GM23248 (cell line): ENCODE results near the gene NFIX. TPM values are rescaled to one million over a fixed set of nuclear protein-coding genes. Genes with fewer than 3 reads are reported as not detected.

Experiments used
- DNase-seq: peaks from one replicate; pipeline ENCODE4 v3.0.0-alpha.2; 2015
- H2AFZ ChIP-seq: fragments of 200-600 bp; sonication (generic); 2 replicates; pipeline ENCODE4 v1.6.1; 2016; ENCODE audit warnings: antibody characterized with exemption
- H3F3A ChIP-seq: fragments of 200-600 bp; sonication (generic); 2 replicates; pipeline ENCODE4 v1.6.1; 2016; ENCODE audit warnings: mild to moderate bottlenecking, antibody characterized with exemption, mixed run types; ENCODE audit not compliant: insufficient read depth
- H3K27ac ChIP-seq: fragments of 200-600 bp; sonication (generic); 2 replicates; pipeline ENCODE4 v1.5.1; 2016; ENCODE audit warnings: mild to moderate bottlenecking
- H3K27me3 ChIP-seq: fragments of 200-600 bp; sonication (generic); replicated peaks from 2 replicates; pipeline ENCODE4 v1.6.1; 2016; ENCODE audit warnings: mild to moderate bottlenecking; ENCODE audit not compliant: insufficient read depth
- H3K36me3 ChIP-seq: fragments of 200-600 bp; sonication (generic); 2 replicates; pipeline ENCODE4 v1.6.1; 2016; ENCODE audit warnings: low read depth, mild to moderate bottlenecking
- H3K4me1 ChIP-seq: fragments of 200-600 bp; sonication (generic); 2 replicates; pipeline ENCODE4 v1.6.1; 2016; ENCODE audit warnings: mild to moderate bottlenecking; ENCODE audit not compliant: insufficient read depth
- H3K4me2 ChIP-seq: fragments of 200-600 bp; sonication (generic); one replicate; pipeline ENCODE4 v1.6.1; 2016; ENCODE audit warnings: mild to moderate bottlenecking; ENCODE audit not compliant: unreplicated experiment
- H3K4me3 ChIP-seq: fragments of 200-600 bp; sonication (generic); 2 replicates; pipeline ENCODE4 v1.5.1; 2016; ENCODE audit warnings: mild to moderate bottlenecking
- H3K79me2 ChIP-seq: fragments of 200-600 bp; sonication (generic); 2 replicates; pipeline ENCODE4 v1.6.1; 2016; ENCODE audit warnings: mild to moderate bottlenecking; ENCODE audit not compliant: insufficient read depth
- H3K9ac ChIP-seq: fragments of 200-600 bp; sonication (generic); 2 replicates; pipeline ENCODE4 v1.6.1; 2016; ENCODE audit warnings: mild to moderate bottlenecking
- H3K9me2 ChIP-seq: fragments of 200-600 bp; sonication (generic); 2 replicates; pipeline ENCODE4 v1.6.1; 2016; ENCODE audit warnings: mixed run types, mild to moderate bottlenecking, moderate library complexity; ENCODE audit not compliant: insufficient read depth
- H3K9me3 ChIP-seq: fragments of 200-600 bp; sonication (generic); one replicate; pipeline ENCODE4 v1.6.1; 2017; ENCODE audit warnings: low read depth
- H4K20me1 ChIP-seq: fragments of 200-600 bp; sonication (generic); 2 replicates; pipeline ENCODE4 v1.6.0; 2016; ENCODE audit not compliant: insufficient read depth
- EZH2 ChIP-seq: fragments of 200-600 bp; sonication (generic); IDR thresholded peaks from 2 replicates; pipeline ENCODE4 v1.6.1; 2018; ENCODE audit warnings: antibody characterized with exemption, mild to moderate bottlenecking; ENCODE audit not compliant: insufficient read depth, poor library complexity, severe bottlenecking
- EZH2phosphoT487 ChIP-seq: fragments of 200-600 bp; sonication (generic); IDR thresholded peaks from 2 replicates; pipeline ENCODE4 v1.6.1; 2018; ENCODE audit warnings: antibody characterized with exemption, moderate library complexity, mild to moderate bottlenecking, low read depth; ENCODE audit not compliant: insufficient read depth
- WGBS, 2 experiments: methylation state at CpG; one replicate each; pipeline ENCODE4 v1.1.6; 2015 to 2017; ENCODE audit warnings: low lambda C conversion rate in 2 of 2, low coverage in 1 of 2; ENCODE audit errors: missing lambda C conversion rate in 2 of 2; 5-methylcytosine and 5-hydroxymethylcytosine counted together
- in situ Hi-C: fragments of 300-500 bp; cut with MboI; formaldehyde crosslinking; loops from 2 replicates; pipeline ENCODE4 v1.15.0; 2020
- polyA plus RNA-seq: library from polyadenylated mRNA; unstranded; fragments of >200 nt; fragmentation: Nextera tagmentation; extraction: Ambion mirVana; gene quantifications from 2 replicates; pipeline ENCODE4 v1.2.1, GENCODE V29; 2016
- total RNA-seq: library from RNA; depleted of rRNA; stranded (reverse); fragments of >200 nt; shearing (Covaris generic); gene quantifications from 2 replicates; pipeline ENCODE4 v1.2.3, GENCODE V29; 2014

The NFIX gene
- total and polyA plus RNA-seq, 2 experiments from 2014 or later, result 60.8 to 71.0 TPM

- Histone ChIP-seq H3K9ac (peak overlapping the region; percentile 98), H3K4me3 (peak overlapping the region; percentile 78), H3K4me2 (peak overlapping the region; percentile 100), H2AFZ (no peak overlapping the region), H3F3A (peaks cover 29% of the 10 kb centered on the region), H3K36me3 (no peaks in the 10 kb centered on the region), H3K9me3 (no peaks in the 10 kb centered on the region), H4K20me1 (no peaks in the 10 kb centered on the region), H3K79me2 (peaks cover 100% of the 10 kb centered on the region), H3K27me3 (no peaks in the 10 kb centered on the region), H3K4me1 (peaks cover 72% of the 10 kb centered on the region), H3K9me2 (no peaks in the 10 kb centered on the region), H3K27ac (peak overlapping the region; percentile 99)
- peak; percentile 66 for DNase-seq
- in situ Hi-C loops, result no loop called here
- 4 to 6% methylated on average over 21 to 22 of the region's 22 CpGs for WGBS, 2 experiments
- TF ChIP-seq EZH2phosphoT487 (0 out of 2 replicates have a peak, but pooled peaks have one; percentile 31), EZH2 (no peak)
Observed at GRCh38 chr19:13016628-13017305, 21.5 kb downstream of the NFIX start.

- no peak for TF ChIP-seq EZH2phosphoT487
- TF ChIP-seq EZH2, result no peak
- H3K79me2 ChIP-seq, result peaks cover 100% of the 10 kb centered on the region
- no peaks in the 10 kb centered on the region for H3K27me3 ChIP-seq
- peak overlapping the region; percentile 100 for H3K4me2 ChIP-seq
- 11 to 13% methylated on average over 14 of the region's 14 CpGs for WGBS, 2 experiments
- H3K27ac ChIP-seq, result peak overlapping the region; percentile 99
- no peaks in the 10 kb centered on the region for H4K20me1 ChIP-seq
- peaks cover 31% of the 10 kb centered on the region for H3F3A ChIP-seq
- H3K4me1 ChIP-seq, result peaks cover 79% of the 10 kb centered on the region
- no peaks in the 10 kb centered on the region for H3K9me3 ChIP-seq
- peak overlapping the region; percentile 78 for H3K4me3 ChIP-seq
- no peak overlapping the region for H2AFZ ChIP-seq
- in situ Hi-C loops, result no loop called here
- H3K36me3 ChIP-seq, result no peaks in the 10 kb centered on the region
- peak overlapping the region; percentile 98 for H3K9ac ChIP-seq
- no peaks in the 10 kb centered on the region for H3K9me2 ChIP-seq
- DNase-seq, result peak; percentile 58
Observed at GRCh38 chr19:13017306-13018034, 22.2 kb downstream of the NFIX start.

- Histone ChIP-seq H3K27me3 (no peaks in the 10 kb centered on the region), H4K20me1 (no peaks in the 10 kb centered on the region), H2AFZ (no peak overlapping the region), H3K27ac (peak overlapping the region; percentile 99), H3K9me2 (no peaks in the 10 kb centered on the region), H3K36me3 (no peaks in the 10 kb centered on the region), H3K4me3 (peak overlapping the region; percentile 78), H3K4me1 (peaks cover 79% of the 10 kb centered on the region), H3K9ac (peak overlapping the region; percentile 98), H3F3A (peaks cover 33% of the 10 kb centered on the region), H3K4me2 (peak overlapping the region; percentile 100), H3K9me3 (no peaks in the 10 kb centered on the region), H3K79me2 (peaks cover 95% of the 10 kb centered on the region)
- TF ChIP-seq EZH2phosphoT487, result 0 out of 2 replicates have a peak, but pooled peaks have one; percentile 80
- no peak for TF ChIP-seq EZH2
- in situ Hi-C loops, result no loop called here
- WGBS, 2 experiments, result 3 to 5% methylated on average over 14 to 18 of the region's 21 CpGs
- peak; percentile 77 for DNase-seq
Observed at GRCh38 chr19:13018035-13018914, 23.0 kb downstream of the NFIX start.

GRCh38 chr19:13019332-13019731, 24.1 kb downstream of the NFIX start:
- H3K9ac ChIP-seq, result peak overlapping the region; percentile 98

More at GRCh38 chr19:13019332-13019731, 24.1 kb downstream of the NFIX start:
- Histone ChIP-seq H3K4me2 (peak overlapping the region; percentile 100), H3K27ac (peak overlapping the region; percentile 99), H3K4me3 (peak overlapping the region; percentile 78), H3K4me1 (peaks cover 77% of the 10 kb centered on the region), H2AFZ (no peak overlapping the region), H4K20me1 (no peaks in the 10 kb centered on the region), H3K9me3 (no peaks in the 10 kb centered on the region), H3F3A (peaks cover 41% of the 10 kb centered on the region), H3K9me2 (no peaks in the 10 kb centered on the region), H3K27me3 (no peaks in the 10 kb centered on the region), H3K79me2 (peaks cover 94% of the 10 kb centered on the region), H3K36me3 (no peaks in the 10 kb centered on the region)
- no peak for DNase-seq
- in situ Hi-C loops, result no loop called here
- WGBS, 2 experiments, result 7 to 10% methylated on average over 4 of the region's 4 CpGs
- no peak for TF ChIP-seq EZH2
- TF ChIP-seq EZH2phosphoT487, result no peak
